Omental fat pad (tissue), 4 donors: Measurements from ENCODE around the gene CDC34. TPM values are rescaled to one million over a fixed set of nuclear protein-coding genes. Genes with fewer than 3 reads are reported as not detected.

Experiments
- ATAC-seq: fragments of 150-250 bp; one replicate; pipeline ENCODE4 v1.9.1; 2016; ENCODE audit warnings: mild to moderate bottlenecking, moderate library complexity; ENCODE audit not compliant: low FRiP score
- DNase-seq: peaks from one replicate; pipeline ENCODE4 v3.0.0-alpha.2; 2019; ENCODE audit warnings: low spot score
- total RNA-seq, 4 donors: library from RNA; depleted of rRNA; stranded (reverse); fragments of >200 nt; gene quantifications; one replicate each; pipeline ENCODE4 v1.1.0, GENCODE V29; 2016
- TF ChIP-seq, protein P1 (sequence below), 3 donors: fragments of 450-650 bp; IDR thresholded peaks; one replicate each; pipeline ENCODE4 v1.5.1; 2016 to 2017; ENCODE audit warnings: antibody characterized with exemption in 3 of 3, mild to moderate bottlenecking in 3 of 3, moderate library complexity in 2 of 3

The CDC34 gene
- total RNA-seq, 4 donors from 2014 or later: 40.2 to 67.7 (median 55.5) TPM

DNA sequence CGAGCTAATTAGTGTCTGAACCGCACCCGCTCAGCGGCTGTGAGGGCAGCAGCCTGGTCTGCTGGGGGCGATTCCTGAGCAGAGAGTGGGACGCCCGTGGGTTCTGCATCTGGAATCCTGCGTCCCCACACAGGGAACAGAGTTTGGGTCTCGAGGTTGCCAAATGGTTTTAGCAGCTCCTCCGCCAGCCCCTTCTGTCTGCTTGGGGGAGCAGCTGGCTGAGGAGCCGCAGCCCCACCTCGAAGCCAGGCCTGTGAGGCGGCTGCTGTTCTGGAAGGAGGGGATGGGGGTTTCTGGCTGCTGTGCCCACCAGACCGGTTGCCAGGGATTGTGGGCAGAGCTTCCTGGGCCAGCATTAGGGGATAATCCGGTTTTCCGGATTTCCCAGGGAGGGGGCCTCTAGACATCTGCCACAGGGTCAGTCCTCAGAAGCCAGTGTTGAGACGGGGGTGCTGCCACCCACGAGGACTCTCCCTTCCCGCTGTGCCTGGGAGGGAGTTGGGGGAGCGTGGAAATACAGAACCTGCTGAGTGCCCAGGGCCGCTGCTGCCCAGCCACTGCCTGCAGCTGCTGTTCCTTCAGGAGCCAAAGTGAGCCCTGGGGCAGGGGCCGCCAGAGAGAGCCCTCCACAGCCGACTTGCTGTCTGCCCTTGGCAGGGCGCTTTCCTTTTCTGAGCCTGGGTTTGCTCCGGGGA lies 2.0 kb downstream of the CDC34 start:
- TF ChIP-seq, protein P1, sequence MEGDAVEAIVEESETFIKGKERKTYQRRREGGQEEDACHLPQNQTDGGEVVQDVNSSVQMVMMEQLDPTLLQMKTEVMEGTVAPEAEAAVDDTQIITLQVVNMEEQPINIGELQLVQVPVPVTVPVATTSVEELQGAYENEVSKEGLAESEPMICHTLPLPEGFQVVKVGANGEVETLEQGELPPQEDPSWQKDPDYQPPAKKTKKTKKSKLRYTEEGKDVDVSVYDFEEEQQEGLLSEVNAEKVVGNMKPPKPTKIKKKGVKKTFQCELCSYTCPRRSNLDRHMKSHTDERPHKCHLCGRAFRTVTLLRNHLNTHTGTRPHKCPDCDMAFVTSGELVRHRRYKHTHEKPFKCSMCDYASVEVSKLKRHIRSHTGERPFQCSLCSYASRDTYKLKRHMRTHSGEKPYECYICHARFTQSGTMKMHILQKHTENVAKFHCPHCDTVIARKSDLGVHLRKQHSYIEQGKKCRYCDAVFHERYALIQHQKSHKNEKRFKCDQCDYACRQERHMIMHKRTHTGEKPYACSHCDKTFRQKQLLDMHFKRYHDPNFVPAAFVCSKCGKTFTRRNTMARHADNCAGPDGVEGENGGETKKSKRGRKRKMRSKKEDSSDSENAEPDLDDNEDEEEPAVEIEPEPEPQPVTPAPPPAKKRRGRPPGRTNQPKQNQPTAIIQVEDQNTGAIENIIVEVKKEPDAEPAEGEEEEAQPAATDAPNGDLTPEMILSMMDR (IDR thresholded peaks at IDR 0.05): no peak
- DNase-seq: no peak
- ATAC-seq: no peak

DNA sequence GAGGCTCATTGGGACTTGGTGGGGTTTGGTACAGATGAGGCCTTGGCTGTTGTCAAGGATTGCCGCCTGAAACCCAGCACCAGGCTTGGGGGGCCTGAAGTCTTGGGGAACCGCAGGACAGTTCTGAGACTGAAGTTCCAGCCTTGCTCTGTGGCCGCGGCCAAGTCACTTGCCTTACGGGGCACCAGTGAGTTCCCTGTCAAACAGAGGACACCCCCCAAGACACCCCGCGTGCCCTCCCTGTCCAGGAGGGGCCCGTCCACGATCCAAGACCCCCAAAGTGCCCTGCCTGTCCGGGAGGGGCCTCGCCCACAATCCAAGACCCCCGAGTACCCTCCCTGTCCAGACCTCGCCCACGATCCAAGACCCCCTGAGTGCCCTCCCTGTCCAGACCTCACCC lies 2.5 kb downstream of the CDC34 start:
- DNase-seq: no peak
- ATAC-seq: no peak
- TF ChIP-seq, protein P1 (IDR thresholded peaks at IDR 0.05): no peak

DNA sequence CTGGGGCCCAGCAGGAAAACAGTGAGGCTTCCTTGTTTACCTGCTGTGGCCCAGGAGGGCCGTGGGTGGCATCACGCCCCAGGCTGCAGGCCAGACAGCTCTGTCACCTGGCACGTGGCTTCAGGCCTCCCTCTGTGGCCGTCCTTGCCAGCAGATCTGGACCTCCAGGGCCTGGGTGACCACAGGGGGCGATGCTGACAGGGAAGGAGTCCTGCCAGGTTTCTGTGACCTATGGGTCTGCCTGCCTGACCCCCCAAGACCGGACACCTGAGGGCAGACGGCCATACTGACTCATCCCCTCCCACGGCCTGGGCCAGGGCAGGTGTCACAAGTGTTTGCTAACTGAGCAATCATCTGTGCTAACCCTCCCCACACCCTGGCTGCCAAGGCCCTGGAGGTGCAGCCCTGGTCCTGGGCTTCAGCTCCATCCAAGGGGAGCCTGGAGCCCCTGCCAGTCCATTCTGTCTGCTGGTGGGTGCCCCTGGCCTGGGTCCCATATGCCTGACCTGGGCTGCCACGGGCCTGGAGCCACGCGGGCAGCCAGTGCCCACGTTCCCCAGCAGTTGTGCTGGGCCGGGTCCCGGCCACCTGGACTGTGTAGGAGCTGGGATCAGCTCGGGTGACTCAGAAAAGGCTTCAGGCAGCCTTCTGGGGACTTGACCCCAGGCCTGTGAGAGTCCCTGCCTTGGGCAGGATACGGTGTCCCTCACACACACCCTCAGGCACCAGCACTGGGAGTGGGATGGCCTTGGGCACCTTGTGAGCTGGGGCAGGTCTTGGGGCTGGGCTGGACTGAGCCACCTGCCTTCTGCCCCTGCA lies 3.7 kb downstream of the CDC34 start:
- no peak for ATAC-seq

DNA sequence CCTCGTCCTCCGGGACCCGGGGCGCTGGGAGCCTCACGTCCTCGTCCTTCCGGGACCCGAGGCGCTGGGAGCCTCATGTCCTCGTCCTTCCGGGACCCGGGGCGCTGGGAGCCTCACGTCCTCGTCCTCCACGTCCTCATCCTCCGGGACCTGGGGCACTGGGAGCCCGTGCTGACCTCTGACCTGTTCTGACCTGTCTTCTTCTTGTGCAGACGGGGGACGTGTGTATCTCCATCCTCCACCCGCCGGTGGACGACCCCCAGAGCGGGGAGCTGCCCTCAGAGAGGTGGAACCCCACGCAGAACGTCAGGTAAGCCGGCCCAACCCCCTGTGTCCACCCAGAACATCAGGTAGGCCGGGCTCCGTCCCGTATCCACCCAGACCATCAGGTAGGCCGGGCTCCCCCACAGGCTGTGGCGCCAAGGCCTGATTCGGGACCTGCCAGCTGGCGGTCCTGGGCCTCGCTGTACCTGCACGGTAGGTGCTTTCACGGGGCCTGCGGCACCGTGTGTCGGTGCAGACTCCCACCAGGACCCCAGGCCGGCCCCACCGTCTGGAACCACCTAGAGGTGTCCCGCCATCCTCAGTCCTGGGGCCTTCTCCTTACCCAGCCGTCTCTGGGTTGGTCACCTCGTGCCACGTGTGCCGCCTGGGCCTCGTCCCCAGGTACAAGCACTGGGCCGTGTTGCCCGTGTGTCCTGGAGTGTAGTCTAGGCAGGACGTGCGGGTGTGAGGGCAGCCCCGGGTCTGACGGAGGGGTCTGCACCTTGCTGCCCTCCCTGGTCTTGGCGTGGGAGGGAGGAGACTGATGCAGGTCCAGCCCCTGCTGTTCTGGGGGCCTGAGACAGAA lies 4.7 kb downstream of the CDC34 start:
- TF ChIP-seq, protein P1 (IDR thresholded peaks at IDR 0.05): no peak
- ATAC-seq: no peak
- DNase-seq: no peak

More for the DNA sequence above, 3.7 kb downstream of the CDC34 start:
- DNase-seq: no peak
- TF ChIP-seq, protein P1 (IDR thresholded peaks at IDR 0.05): no peak

DNA sequence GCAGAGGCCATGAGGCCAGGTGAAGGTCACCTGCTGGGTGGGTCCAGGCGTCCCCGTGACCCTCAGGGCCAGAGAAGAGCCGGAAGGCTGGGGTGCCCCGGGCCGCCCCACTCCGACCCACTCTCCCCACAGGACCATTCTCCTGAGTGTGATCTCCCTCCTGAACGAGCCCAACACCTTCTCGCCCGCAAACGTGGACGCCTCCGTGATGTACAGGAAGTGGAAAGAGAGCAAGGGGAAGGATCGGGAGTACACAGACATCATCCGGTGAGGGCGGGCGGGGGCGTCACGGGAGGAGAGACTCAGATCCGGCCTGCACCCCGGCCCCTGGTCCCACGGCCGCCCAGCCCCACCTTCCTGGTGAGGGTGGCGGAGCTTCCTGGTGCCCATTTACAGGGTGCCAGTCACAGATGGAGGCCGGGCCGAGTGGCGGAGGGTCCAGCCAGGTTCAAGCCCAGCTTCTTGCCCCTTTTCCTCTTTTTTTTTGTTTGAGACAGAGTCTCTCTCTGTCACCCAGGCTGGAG lies 5.4 kb downstream of the CDC34 start:
- no peak for DNase-seq
- TF ChIP-seq, protein P1 (IDR thresholded peaks at IDR 0.05): no peak

DNA sequence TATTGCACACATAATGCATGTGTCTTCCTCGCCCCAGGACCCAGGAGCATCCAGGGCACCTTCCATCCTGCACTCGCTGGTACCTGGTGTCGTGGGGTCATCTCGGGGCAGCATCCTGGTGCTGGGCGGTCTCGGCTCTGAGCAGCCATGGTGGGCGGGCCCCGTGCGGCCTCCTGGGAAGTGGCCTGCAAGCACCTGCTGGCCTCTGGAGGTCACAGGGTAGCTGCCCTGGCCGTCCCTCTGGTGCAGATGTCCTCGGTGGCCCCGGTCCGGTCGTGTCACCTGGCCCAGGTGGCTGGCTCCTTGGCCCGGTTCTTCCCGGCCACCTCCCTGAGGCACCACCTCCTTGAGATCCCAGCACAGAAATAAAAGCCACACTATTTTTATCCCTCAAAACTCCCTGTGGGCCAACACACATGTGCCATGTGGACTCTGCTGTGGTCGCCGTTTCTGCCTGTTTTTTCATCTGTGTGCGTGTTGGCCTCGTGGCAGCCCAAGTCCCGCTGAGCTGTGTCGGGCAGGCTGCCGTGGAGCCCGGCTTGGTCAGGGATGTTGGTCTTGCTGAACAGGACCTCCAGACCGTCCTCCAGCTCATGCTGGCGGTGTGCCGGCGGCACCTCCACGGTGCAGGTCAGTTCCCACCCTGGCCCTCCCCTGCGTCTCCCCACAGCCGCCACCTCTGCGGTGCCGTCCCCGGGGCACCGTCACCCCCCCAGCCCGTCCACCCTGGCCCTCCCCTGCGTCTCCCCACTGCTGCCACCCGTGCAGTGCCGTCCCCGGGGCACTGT lies 7.3 kb downstream of the CDC34 start:
- ATAC-seq (no peak), DNase-seq (no peak)
- TF ChIP-seq, protein P1 (IDR thresholded peaks at IDR 0.05): no peak

More for the DNA sequence above, 5.4 kb downstream of the CDC34 start:
- no peak for ATAC-seq
